ENCODE results near the gene ZFHX3. TPM values are rescaled to one million over a fixed set of nuclear protein-coding genes. Genes with fewer than 3 reads are reported as not detected.

The ZFHX3 gene
- total and polyA plus RNA-seq, 2 donors (not counting 3 experiments of a cell fraction or from before 2014, with no cell fraction given) = 3.7 to 18.8 TPM

GRCh38 chr16:72936408-72936807 lies 111.5 kb downstream of the ZFHX3 start:
- Histone ChIP-seq H2AFZ (ENCODE audit: low read depth, low read length) (no peak overlapping the region), H3K9ac (replicated peaks; ENCODE audit: extremely low read depth, insufficient read depth, low read length) (no peak overlapping the region), H3K27me3 (ENCODE audit: control insufficient read depth in 2 of 2, insufficient read depth in 2 of 2, low read length in 2 of 2) (no peaks in the 10 kb centered on the region), H3K9me1 (replicated peaks; ENCODE audit: control insufficient read depth, extremely low read depth, insufficient read depth, low read length) (no peaks in the 10 kb centered on the region), H3K79me2 (ENCODE audit: control insufficient read depth, insufficient read depth, low read length) (peaks cover 5% of the 10 kb centered on the region), H3K9me3 (replicated peaks; ENCODE audit: control insufficient read depth, insufficient read depth, low read length) (no peaks in the 10 kb centered on the region), H3K4me3 (replicated peaks in 1 of 3; ENCODE audit: insufficient read depth in 1 of 3, low read depth in 1 of 3, low read length in 3 of 3) (no peak overlapping the region), H4K20me1 (replicated peaks; ENCODE audit: control insufficient read depth, extremely low read depth, insufficient read depth, low read length) (no peaks in the 10 kb centered on the region), H3K36me3 (ENCODE audit: control insufficient read depth in 2 of 2, extremely low read depth in 1 of 2, insufficient read depth in 2 of 2, low read length in 2 of 2) (no peaks in the 10 kb centered on the region), H3K4me1 (ENCODE audit: control insufficient read depth, extremely low read depth, insufficient read depth, low read length) (peaks cover 18% of the 10 kb centered on the region), H3K4me2 (ENCODE audit: insufficient read depth, low read length) (no peak overlapping the region), H3K27ac (ENCODE audit: insufficient read depth, low read depth, low read length) (no peak overlapping the region)
- no peak for FAIRE-seq
- BruUV-seq (replicated peaks) = no TSS peak
- intact Hi-C loops (cut with micrococcal nuclease) (no loop called here), dilution Hi-C loops (cut with MboI; ENCODE audit: extremely low pct_ligation_motif_present, low sequenced_read_pairs) (no loop called here)
- DNase-seq (ENCODE audit: low read depth, low spot score) = no peak
- no peak for TF ChIP-seq POLR2AphosphoS5 (IDR thresholded peaks at IDR 0.05; ENCODE audit: insufficient read depth, low read depth, low read length)
- no peak for TF ChIP-seq EZH2 (IDR thresholded peaks at IDR 0.05; ENCODE audit: borderline replicate concordance, low read depth, low read length, severe bottlenecking)
- no peak for TF ChIP-seq JUN (IDR thresholded peaks at IDR 0.05; ENCODE audit: borderline replicate concordance, insufficient read depth, insufficient read length, low read depth)
- TF ChIP-seq FOS (IDR thresholded peaks at IDR 0.05; ENCODE audit: borderline replicate concordance, insufficient read depth, low read length) = no peak
- TF ChIP-seq MAX (IDR thresholded peaks at IDR 0.05; ENCODE audit: insufficient read depth, insufficient read length) = no peak
- TF ChIP-seq GATA2 (IDR thresholded peaks at IDR 0.05; ENCODE audit: insufficient read depth, insufficient read length, low read depth, low read length) = no peak
- TF ChIP-seq MYC (IDR thresholded peaks at IDR 0.05; ENCODE audit: low read depth, low read length) = no peak
- TF ChIP-seq POLR2A (IDR thresholded peaks at IDR 0.05; ENCODE audit: low read depth, low read length) = no peak
- no peak for TF ChIP-seq CTCF (IDR thresholded peaks at IDR 0.05; ENCODE audit: extremely low read depth in 1 of 2, insufficient read depth in 1 of 2, low read depth in 1 of 2, low read length in 2 of 2)
- ChIA-PET POLR2A (no interaction called here), CTCF (interaction anchor here (0.6 to 1.9 kb wide), 4 partner anchors 15 to 104 kb away, joined by 3 to 6 read pairs (median 4); no protein-coding TSS in a partner anchor)

Data from endothelial cell of umbilical vein (primary cell).